A673 (cell line): ENCODE results near the gene ANK2. TPM values are rescaled to one million over a fixed set of nuclear protein-coding genes. Genes with fewer than 3 reads are reported as not detected.
"Not testable (repeated sequence)": the region's sequence is repeated elsewhere in the genome, so short reads cannot be mapped to it uniquely, and the experiment has no call there.

ENCODE experiments used
- BruUV-seq: library from RNA; stranded (reverse); fragments of 400-500 nt; replicated peaks from 2 replicates; lab custom pipeline; 2021; lab: Mats Ljungman, UMichigan
- CTCF ChIA-PET: fragments of 300-600 bp; sonication (Branson Sonifier 250); formaldehyde crosslinking; loops from one replicate; lab custom pipeline; 2022; ENCODE audit warnings: antibody characterized with exemption; lab: Charles Lee
- POLR2A ChIA-PET: fragments of 300-600 bp; sonication (Branson Sonifier 250); formaldehyde crosslinking; loops from one replicate; lab custom pipeline; 2022; ENCODE audit warnings: antibody characterized with exemption; ENCODE audit not compliant: low non-redundant PET; lab: Charles Lee
- DNase-seq: peaks from one replicate; pipeline ENCODE4 v3.0.0-alpha.2; 2015; ENCODE audit warnings: low spot score
- H3K27ac ChIP-seq: fragments of 200-600 bp; sonication (generic); 2 replicates; pipeline ENCODE4 v1.5.1; 2016; ENCODE audit warnings: mixed run types, low read depth, mild to moderate bottlenecking, mixed read lengths, antibody characterized with exemption, low read length; ENCODE audit not compliant: poor library complexity, severe bottlenecking
- H3K27me3 ChIP-seq: fragments of 200-600 bp; sonication (generic); replicated peaks from 2 replicates; pipeline ENCODE4 v1.6.1; 2017; ENCODE audit warnings: mixed run types, low read depth, mild to moderate bottlenecking, mixed read lengths, antibody characterized with exemption, low read length; ENCODE audit not compliant: insufficient read depth, poor library complexity
- H3K36me3 ChIP-seq: fragments of 200-600 bp; sonication (generic); 2 replicates; pipeline ENCODE4 v1.6.1; 2016; ENCODE audit warnings: mixed run types, mild to moderate bottlenecking, mixed read lengths, antibody characterized with exemption, low read length; ENCODE audit not compliant: insufficient read depth, poor library complexity, severe bottlenecking
- H3K4me1 ChIP-seq: fragments of 200-600 bp; sonication (generic); 2 replicates; pipeline ENCODE4 v1.6.1; 2017; ENCODE audit warnings: mixed run types, mild to moderate bottlenecking, mixed read lengths, antibody characterized with exemption, low read length; ENCODE audit not compliant: insufficient read depth, poor library complexity, severe bottlenecking
- H3K4me3 ChIP-seq: fragments of 200-600 bp; sonication (generic); 2 replicates; pipeline ENCODE4 v1.5.1; 2016; ENCODE audit warnings: low read depth, mixed run types, mild to moderate bottlenecking, mixed read lengths, low read length; ENCODE audit not compliant: poor library complexity, severe bottlenecking
- H3K9me3 ChIP-seq: fragments of 200-600 bp; sonication (generic); 2 replicates; pipeline ENCODE4 v1.6.1; 2016; ENCODE audit warnings: mixed run types, low read depth, mild to moderate bottlenecking, mixed read lengths, antibody characterized with exemption, low read length; ENCODE audit not compliant: poor library complexity, severe bottlenecking
- EZH2 ChIP-seq: fragments of 200-600 bp; sonication (generic); IDR thresholded peaks from 2 replicates; pipeline ENCODE4 v1.6.1; 2017; ENCODE audit warnings: borderline replicate concordance, low read depth, mild to moderate bottlenecking, mixed read lengths, antibody characterized with exemption, low read length; ENCODE audit not compliant: poor library complexity, severe bottlenecking
- intact Hi-C: fragments of 100-400 bp; cut with micrococcal nuclease; formaldehyde crosslinking; loops from one replicate; pipeline ENCODE4 v1.10.0; 2022; ENCODE audit not compliant: unreplicated experiment
- total RNA-seq: library from RNA; stranded (reverse); gene quantifications from 2 replicates; pipeline ENCODE4 v1.2.3, GENCODE V29; 2021
- TF ChIP-seq, protein P1 (sequence below): fragments of 300-800, 200-600 bp; sonication (generic); conservative IDR thresholded peaks from 2 replicates; pipeline ENCODE4 v1.5.1; 2017; ENCODE audit warnings: low read depth, mild to moderate bottlenecking, antibody characterized with exemption, low read length, moderate library complexity, mixed read lengths

ANK2 gene
- total RNA-seq, 1 experiment from 2014 or later, result 12.7 TPM

DNA sequence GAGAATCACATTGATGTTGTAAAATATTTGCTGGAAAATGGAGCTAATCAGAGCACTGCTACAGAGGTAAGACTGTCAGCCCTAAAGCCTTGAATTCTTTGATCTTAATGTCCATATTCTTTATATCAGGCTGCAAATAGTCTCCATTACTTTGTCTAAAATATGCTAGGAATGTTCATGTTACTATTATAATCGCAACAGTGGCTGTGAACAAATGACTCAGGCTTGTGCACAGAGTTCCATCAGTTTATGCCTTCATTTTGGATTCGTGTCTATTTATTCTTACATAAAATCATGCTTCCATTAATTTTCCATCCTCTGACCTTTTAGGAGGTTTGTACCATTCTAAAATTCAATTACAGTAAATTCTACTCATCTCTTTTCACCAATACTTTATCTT, 182.7 kb downstream of the ANK2 start:
- no peaks in the 10 kb centered on the region for H3K9me3 ChIP-seq
- no peaks in the 10 kb centered on the region for H3K36me3 ChIP-seq
- ChIA-PET CTCF (no interaction called here), POLR2A (no interaction called here)
- H3K4me1 ChIP-seq, result no peaks in the 10 kb centered on the region
- intact Hi-C loops, result no loop called here
- TF ChIP-seq EZH2, result no peak
- TF ChIP-seq, protein P1, sequence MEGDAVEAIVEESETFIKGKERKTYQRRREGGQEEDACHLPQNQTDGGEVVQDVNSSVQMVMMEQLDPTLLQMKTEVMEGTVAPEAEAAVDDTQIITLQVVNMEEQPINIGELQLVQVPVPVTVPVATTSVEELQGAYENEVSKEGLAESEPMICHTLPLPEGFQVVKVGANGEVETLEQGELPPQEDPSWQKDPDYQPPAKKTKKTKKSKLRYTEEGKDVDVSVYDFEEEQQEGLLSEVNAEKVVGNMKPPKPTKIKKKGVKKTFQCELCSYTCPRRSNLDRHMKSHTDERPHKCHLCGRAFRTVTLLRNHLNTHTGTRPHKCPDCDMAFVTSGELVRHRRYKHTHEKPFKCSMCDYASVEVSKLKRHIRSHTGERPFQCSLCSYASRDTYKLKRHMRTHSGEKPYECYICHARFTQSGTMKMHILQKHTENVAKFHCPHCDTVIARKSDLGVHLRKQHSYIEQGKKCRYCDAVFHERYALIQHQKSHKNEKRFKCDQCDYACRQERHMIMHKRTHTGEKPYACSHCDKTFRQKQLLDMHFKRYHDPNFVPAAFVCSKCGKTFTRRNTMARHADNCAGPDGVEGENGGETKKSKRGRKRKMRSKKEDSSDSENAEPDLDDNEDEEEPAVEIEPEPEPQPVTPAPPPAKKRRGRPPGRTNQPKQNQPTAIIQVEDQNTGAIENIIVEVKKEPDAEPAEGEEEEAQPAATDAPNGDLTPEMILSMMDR, result no peak
- DNase-seq, result no peak
- no peak overlapping the region for H3K4me3 ChIP-seq
- no TSS peak for BruUV-seq
- H3K27me3 ChIP-seq, result no peaks in the 10 kb centered on the region
- no peak overlapping the region for H3K27ac ChIP-seq

DNA sequence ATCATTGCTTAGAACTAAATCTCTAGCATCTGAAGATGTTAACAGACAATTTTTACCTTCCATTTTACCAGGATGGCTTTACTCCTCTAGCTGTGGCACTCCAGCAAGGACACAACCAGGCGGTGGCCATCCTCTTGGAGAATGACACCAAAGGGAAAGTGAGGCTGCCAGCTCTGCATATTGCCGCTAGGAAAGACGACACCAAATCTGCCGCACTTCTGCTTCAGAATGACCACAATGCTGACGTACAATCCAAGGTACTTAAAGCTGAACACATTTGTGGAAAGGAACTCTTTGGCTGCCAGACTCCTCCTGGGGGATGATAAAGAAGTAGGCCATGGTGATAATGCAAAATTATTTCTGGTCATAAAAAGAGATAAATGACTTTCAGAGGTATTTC, 187.5 kb downstream of the ANK2 start:
- no peak for DNase-seq
- no peak for TF ChIP-seq EZH2
- TF ChIP-seq, protein P1, result no peak
- CTCF ChIA-PET, result no interaction called here

DNA sequence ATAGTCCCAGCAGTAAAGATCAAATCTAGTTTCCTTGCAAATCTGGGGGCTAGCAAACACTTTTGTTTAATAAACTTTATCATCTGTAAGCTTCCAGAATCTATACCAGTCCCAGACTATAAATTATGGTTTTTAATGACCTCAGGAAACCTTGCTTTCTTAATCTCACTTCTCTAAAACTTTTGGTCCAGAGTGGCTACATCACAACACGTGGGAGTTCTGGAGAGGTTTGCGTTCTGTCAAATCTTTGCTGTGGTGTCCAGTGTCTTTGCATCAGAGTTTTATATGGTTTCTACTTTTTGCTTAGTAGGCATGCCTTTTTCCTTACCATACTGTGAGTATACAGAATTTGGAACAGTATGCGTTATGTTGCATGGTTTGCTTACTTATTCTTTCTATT, 193.9 kb downstream of the ANK2 start:
- Histone ChIP-seq H3K27ac (no peak overlapping the region), H3K4me3 (no peak overlapping the region), H3K9me3 (no peaks in the 10 kb centered on the region), H3K4me1 (no peaks in the 10 kb centered on the region), H3K36me3 (no peaks in the 10 kb centered on the region), H3K27me3 (no peaks in the 10 kb centered on the region)
- TF ChIP-seq EZH2, result no peak
- TF ChIP-seq, protein P1, result no peak
- ChIA-PET CTCF (no interaction called here), POLR2A (no interaction called here)
- intact Hi-C loops, result no loop called here
- no TSS peak for BruUV-seq
- DNase-seq, result no peak

More for the DNA sequence above, 187.5 kb downstream of the ANK2 start:
- Histone ChIP-seq H3K27ac (no peak overlapping the region), H3K4me3 (no peak overlapping the region), H3K27me3 (no peaks in the 10 kb centered on the region), H3K4me1 (no peaks in the 10 kb centered on the region), H3K9me3 (no peaks in the 10 kb centered on the region), H3K36me3 (no peaks in the 10 kb centered on the region)
- POLR2A ChIA-PET, result no interaction called here
- BruUV-seq, result no TSS peak
- intact Hi-C loops, result no loop called here

DNA sequence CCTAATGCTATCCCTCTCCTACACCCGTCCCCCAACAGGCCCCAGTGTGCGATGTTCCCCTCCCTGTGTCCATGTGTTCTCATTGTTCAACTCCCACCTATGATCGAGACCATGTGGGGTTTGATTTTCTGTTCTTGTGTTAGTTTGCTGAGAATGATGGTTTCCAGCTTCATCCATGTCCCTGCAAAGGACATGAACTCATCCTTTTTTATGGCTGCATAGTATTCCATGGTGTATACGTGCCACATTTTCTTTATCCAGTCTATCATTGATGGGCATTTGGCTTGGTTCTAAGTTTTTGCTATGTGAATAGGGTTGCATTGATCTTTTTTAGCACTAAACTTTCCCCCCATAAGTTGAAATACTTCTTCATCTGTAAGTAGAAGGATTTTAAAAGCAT, 195.3 kb downstream of the ANK2 start:
- POLR2A ChIA-PET, intact Hi-C loops, H3K4me1 ChIP-seq, H3K9me3 ChIP-seq, H3K27ac ChIP-seq, CTCF ChIA-PET, H3K27me3 ChIP-seq, H3K36me3 ChIP-seq, BruUV-seq, H3K4me3 ChIP-seq, DNase-seq: not testable (repeated sequence)
